ENCODE data around the gene GNAI1. TPM values are rescaled to one million over a fixed set of nuclear protein-coding genes. Genes with fewer than 3 reads are reported as not detected.

GNAI1 gene
- total RNA-seq, 1 donor from 2014 or later, result 6.0 TPM

GRCh38 chr7:80135309-80136104, 876 bp downstream of the GNAI1 start:
- no peaks in the 10 kb centered on the region for H3K9me3 Mint-ChIP-seq
- H3K4me3 Mint-ChIP-seq, result peak overlapping the region; percentile 85
- no peak for DNase-seq (ENCODE audit: low spot score)
- peak overlapping the region; percentile 53 for H3K27ac Mint-ChIP-seq
- peaks cover 56% of the 10 kb centered on the region for H3K27me3 Mint-ChIP-seq (ENCODE audit: insufficient read depth)
- H3K4me1 Mint-ChIP-seq (ENCODE audit: low read depth), result peaks cover 30% of the 10 kb centered on the region
- H3K36me3 Mint-ChIP-seq (ENCODE audit: low read depth), result peaks cover 3% of the 10 kb centered on the region
- intact Hi-C loops (cut with micrococcal nuclease), result loop anchor here (1.0 to 5.0 kb wide), 7 partner anchors 16 to 257 kb away; no protein-coding TSS in a partner anchor

DNA sequence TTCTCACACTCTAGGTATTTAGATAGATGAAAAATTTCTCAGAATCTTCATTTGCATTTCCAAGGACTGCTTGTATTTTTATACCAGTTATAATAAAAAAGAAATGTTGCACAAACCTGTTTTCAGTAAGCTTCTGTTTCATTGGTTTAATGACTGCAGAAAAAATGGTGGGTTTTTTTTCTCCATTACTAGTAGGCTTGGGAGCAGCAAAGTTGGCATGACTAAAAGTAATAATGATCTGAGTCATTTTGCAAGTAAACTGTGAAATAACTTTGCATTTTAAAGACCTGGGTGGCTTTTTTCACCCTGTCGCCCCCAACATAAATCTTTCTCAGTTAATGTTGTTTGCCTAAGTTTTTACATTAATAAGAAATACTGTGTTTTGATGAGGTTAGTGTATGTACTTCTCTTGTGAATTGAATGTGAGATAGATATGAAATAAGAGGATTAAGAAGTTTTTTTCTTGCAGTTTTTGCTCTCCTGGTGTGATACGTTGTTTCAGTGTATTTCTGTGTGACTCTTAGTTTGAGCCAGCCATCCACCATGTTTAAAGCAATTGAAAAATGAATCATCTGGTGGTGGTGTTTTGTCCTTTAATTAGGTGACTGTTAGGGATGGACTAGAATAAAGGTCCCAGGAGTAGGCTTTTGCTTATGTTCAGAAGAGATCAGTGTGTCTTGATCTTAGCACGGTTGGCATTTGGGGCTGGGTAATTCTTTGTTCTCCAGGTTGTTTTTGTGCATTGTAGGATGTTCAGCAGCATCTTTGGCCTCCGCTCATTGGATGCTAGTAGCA, 1.8 kb downstream of the GNAI1 start:
- no peak for DNase-seq (ENCODE audit: low spot score)
- Mint-ChIP-seq H3K27me3 (ENCODE audit: insufficient read depth) (peaks cover 53% of the 10 kb centered on the region), H3K4me3 (peak overlapping the region; percentile 85), H3K36me3 (ENCODE audit: low read depth) (peaks cover 3% of the 10 kb centered on the region), H3K9me3 (no peaks in the 10 kb centered on the region), H3K4me1 (ENCODE audit: low read depth) (peaks cover 30% of the 10 kb centered on the region), H3K27ac (peak overlapping the region; percentile 24)
- intact Hi-C loops (cut with micrococcal nuclease), result loop anchor here (1.0 to 5.0 kb wide), 7 partner anchors 15 to 256 kb away; no protein-coding TSS in a partner anchor

DNA sequence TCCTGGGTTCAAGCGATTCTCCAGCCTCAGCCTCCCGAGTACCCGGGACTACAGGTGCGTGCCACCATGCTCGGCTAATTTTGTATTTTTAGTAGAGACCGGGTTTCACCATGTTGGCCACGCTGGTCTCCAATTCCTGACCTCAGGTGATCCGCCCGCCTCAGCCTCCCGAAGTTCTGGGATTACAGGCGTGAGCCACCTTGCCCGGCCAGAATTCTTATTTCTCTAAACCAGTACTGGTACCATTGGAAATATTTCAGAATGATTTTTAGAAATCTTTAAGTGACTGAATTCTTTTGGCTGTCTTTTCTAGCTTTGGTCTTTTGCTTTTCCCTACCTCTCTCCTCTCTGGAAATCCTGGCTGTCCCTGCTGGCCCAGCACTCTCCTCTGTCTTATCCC, 2.8 kb downstream of the GNAI1 start:
- H3K27ac Mint-ChIP-seq, result no peak overlapping the region
- H3K4me1 Mint-ChIP-seq (ENCODE audit: low read depth), result peaks cover 30% of the 10 kb centered on the region
- intact Hi-C loops (cut with micrococcal nuclease), result loop anchor here (2.0 to 5.0 kb wide), 4 partner anchors 60 to 255 kb away; no protein-coding TSS in a partner anchor
- no peak overlapping the region for H3K4me3 Mint-ChIP-seq
- DNase-seq (ENCODE audit: low spot score), result no peak
- peaks cover 45% of the 10 kb centered on the region for H3K27me3 Mint-ChIP-seq (ENCODE audit: insufficient read depth)
- H3K36me3 Mint-ChIP-seq (ENCODE audit: low read depth), result peaks cover 3% of the 10 kb centered on the region
- no peaks in the 10 kb centered on the region for H3K9me3 Mint-ChIP-seq

DNA sequence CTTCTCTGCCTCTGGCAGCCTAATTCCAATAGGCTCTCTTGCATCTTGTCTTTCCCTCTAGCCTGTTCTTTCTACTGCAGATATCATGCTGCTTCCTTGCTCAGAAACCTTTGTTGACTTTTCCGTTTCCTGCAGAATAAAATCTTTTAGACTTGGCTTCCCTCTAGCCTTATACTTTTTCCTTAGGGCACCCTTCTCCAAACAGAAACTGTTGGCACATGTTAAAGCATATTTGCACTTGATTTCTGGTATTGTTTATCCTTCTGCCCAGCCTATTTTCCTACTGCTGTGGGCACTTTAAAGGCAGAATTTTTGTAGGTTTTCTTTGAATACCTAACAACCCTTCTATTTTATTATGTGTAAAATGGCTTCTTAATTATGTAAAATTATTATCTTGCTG, 4.6 kb downstream of the GNAI1 start:
- no peak for DNase-seq (ENCODE audit: low spot score)
- Mint-ChIP-seq H3K36me3 (ENCODE audit: low read depth) (peaks cover 3% of the 10 kb centered on the region), H3K9me3 (no peaks in the 10 kb centered on the region), H3K27ac (no peak overlapping the region), H3K27me3 (ENCODE audit: insufficient read depth) (peaks cover 34% of the 10 kb centered on the region), H3K4me3 (no peak overlapping the region), H3K4me1 (ENCODE audit: low read depth) (peaks cover 24% of the 10 kb centered on the region)
- intact Hi-C loops (cut with micrococcal nuclease), result loop anchor here (5.0 kb wide), 3 partner anchors 62 to 253 kb away; no protein-coding TSS in a partner anchor

DNA sequence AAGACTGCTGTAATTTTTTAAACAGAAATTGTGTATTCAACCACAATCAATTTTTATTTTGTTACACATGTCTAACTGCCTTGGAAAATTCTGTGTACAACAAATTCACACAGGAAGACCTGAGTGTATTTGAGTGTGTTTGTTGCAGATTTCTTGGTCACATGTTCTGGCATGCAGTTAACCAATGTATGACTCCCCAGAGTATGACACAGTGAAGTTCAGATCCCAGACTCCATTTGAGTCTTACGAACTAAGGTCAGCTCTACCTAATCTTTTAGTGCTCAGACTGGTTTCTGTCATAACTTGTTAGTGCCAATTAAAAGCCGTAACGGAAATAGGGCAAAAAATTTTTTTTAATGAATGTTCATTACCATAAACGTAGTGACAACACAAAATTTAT, 5.8 kb downstream of the GNAI1 start:
- intact Hi-C loops (cut with micrococcal nuclease), result no loop called here
- Mint-ChIP-seq H3K36me3 (ENCODE audit: low read depth) (peaks cover 3% of the 10 kb centered on the region), H3K27ac (no peak overlapping the region), H3K4me3 (no peak overlapping the region), H3K4me1 (ENCODE audit: low read depth) (peaks cover 22% of the 10 kb centered on the region), H3K9me3 (no peaks in the 10 kb centered on the region), H3K27me3 (ENCODE audit: insufficient read depth) (peaks cover 37% of the 10 kb centered on the region)
- DNase-seq (ENCODE audit: low spot score), result no peak

- no peaks in the 10 kb centered on the region for H3K9me3 Mint-ChIP-seq
- H3K36me3 Mint-ChIP-seq (ENCODE audit: low read depth), result peaks cover 3% of the 10 kb centered on the region
- H3K4me1 Mint-ChIP-seq (ENCODE audit: low read depth), result peaks cover 15% of the 10 kb centered on the region
- no peak overlapping the region for H3K27ac Mint-ChIP-seq
- H3K4me3 Mint-ChIP-seq, result no peak overlapping the region
- intact Hi-C loops (cut with micrococcal nuclease), result no loop called here
- peaks cover 35% of the 10 kb centered on the region for H3K27me3 Mint-ChIP-seq (ENCODE audit: insufficient read depth)
- DNase-seq (ENCODE audit: low spot score), result no peak
Observed at GRCh38 chr7:80141376-80141775, 6.7 kb downstream of the GNAI1 start.

DNA sequence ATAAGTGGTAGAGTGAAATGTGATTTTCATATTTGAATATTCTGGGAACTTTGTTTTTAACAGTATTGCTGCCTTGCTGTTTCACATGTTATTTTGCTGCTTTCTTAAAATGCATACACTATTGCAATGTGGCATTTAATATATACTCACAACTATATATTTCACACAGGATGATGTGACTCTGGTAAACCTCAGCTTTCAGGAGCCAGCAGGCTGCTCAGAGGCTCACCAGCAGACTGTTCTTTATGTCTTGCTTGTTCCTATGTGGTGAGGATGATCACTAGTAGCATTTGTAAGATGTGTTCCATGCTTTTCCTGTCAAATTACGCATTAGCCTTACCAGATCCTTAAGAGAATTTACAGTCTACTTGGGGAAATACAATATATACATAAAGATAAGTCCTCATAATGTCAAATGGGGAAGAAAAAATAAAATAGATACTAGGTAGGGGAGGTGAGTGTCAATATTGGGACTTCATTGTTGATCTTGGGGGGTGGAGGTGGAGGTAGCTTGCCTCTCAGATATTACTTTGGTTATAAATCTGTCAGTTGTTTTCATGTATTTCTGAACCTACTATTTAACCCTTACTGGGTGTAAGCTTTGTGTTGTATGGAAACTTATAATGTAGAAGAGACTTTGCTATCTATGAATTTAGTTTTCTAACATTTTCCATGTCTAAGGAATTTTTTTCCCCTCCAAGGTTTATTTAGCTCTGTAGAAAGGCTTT, 8.4 kb downstream of the GNAI1 start:
- peaks cover 33% of the 10 kb centered on the region for H3K27me3 Mint-ChIP-seq (ENCODE audit: insufficient read depth)

DNA sequence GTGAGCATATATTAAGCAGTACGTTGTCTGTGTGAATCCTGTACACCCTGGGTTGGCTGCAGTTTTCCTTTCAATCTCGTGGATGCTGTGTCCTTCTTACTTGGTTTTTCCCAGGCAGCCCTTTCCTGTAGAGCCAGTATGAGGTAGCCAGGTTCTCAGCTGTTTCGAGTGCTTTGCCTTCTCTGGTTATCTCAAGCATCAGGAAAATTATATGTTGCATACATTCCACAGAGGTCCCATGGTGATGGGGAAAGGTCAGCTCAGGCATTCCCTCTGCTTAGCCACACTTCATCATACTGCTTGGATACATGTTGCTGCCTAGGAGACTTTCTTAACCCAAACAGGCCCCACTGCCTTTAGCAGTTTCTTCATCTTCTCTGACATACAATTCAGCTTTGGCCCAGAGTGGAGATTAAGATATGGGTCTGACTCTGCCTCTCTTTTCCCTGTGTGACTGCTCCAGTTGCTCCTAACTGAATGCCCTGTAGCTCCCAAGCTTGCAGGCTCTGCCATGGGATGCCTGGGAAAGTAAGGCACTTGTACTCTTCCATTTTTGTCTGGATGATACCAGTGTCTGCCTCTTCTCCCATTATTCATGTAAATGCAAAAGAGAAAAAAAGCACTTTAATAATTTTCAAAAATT, 11.3 kb downstream of the GNAI1 start:
- no peaks in the 10 kb centered on the region for H3K9me3 Mint-ChIP-seq
- H3K4me3 Mint-ChIP-seq, result no peak overlapping the region
- H3K27ac Mint-ChIP-seq, result no peak overlapping the region
- no peaks in the 10 kb centered on the region for H3K36me3 Mint-ChIP-seq (ENCODE audit: low read depth)
- intact Hi-C loops (cut with micrococcal nuclease), result no loop called here
- peaks cover 4% of the 10 kb centered on the region for H3K4me1 Mint-ChIP-seq (ENCODE audit: low read depth)
- peaks cover 24% of the 10 kb centered on the region for H3K27me3 Mint-ChIP-seq (ENCODE audit: insufficient read depth)
- no peak for DNase-seq (ENCODE audit: low spot score)

More for the DNA sequence above, 8.4 kb downstream of the GNAI1 start:
- H3K9me3 Mint-ChIP-seq, result no peaks in the 10 kb centered on the region
- no peak for DNase-seq (ENCODE audit: low spot score)
- intact Hi-C loops (cut with micrococcal nuclease), result loop anchor here (1.0 kb wide), 1 partner anchor 8 kb away; no protein-coding TSS in a partner anchor
- peaks cover 9% of the 10 kb centered on the region for H3K4me1 Mint-ChIP-seq (ENCODE audit: low read depth)
- no peak overlapping the region for H3K4me3 Mint-ChIP-seq
- H3K27ac Mint-ChIP-seq, result no peak overlapping the region
- H3K36me3 Mint-ChIP-seq (ENCODE audit: low read depth), result no peaks in the 10 kb centered on the region

- intact Hi-C loops (cut with micrococcal nuclease), result no loop called here
- Mint-ChIP-seq H3K27ac (no peak overlapping the region), H3K4me1 (ENCODE audit: low read depth) (peaks cover 12% of the 10 kb centered on the region), H3K36me3 (ENCODE audit: low read depth) (no peaks in the 10 kb centered on the region), H3K27me3 (ENCODE audit: insufficient read depth) (peaks cover 24% of the 10 kb centered on the region), H3K4me3 (no peak overlapping the region), H3K9me3 (no peaks in the 10 kb centered on the region)
- no peak for DNase-seq (ENCODE audit: low spot score)
Observed at GRCh38 chr7:80146545-80147182, 12.0 kb downstream of the GNAI1 start.

- intact Hi-C loops (cut with micrococcal nuclease), result no loop called here
- Mint-ChIP-seq H3K27me3 (ENCODE audit: insufficient read depth) (peaks cover 24% of the 10 kb centered on the region), H3K4me3 (no peak overlapping the region), H3K36me3 (ENCODE audit: low read depth) (no peaks in the 10 kb centered on the region), H3K4me1 (ENCODE audit: low read depth) (peaks cover 17% of the 10 kb centered on the region), H3K27ac (no peak overlapping the region), H3K9me3 (no peaks in the 10 kb centered on the region)
- DNase-seq (ENCODE audit: low spot score), result no peak
Observed at GRCh38 chr7:80147543-80148391, 13.1 kb downstream of the GNAI1 start.

GRCh38 chr7:80150611-80151273, 16.1 kb downstream of the GNAI1 start:
- peaks cover 10% of the 10 kb centered on the region for H3K27me3 Mint-ChIP-seq (ENCODE audit: insufficient read depth)
- peak overlapping the region; percentile 47 for H3K27ac Mint-ChIP-seq
- intact Hi-C loops (cut with micrococcal nuclease), result loop anchor here (1.0 to 5.0 kb wide), 6 partner anchors 7 to 72 kb away; no protein-coding TSS in a partner anchor
- H3K9me3 Mint-ChIP-seq, result no peaks in the 10 kb centered on the region
- no peak for DNase-seq (ENCODE audit: low spot score)
- peaks cover 17% of the 10 kb centered on the region for H3K4me1 Mint-ChIP-seq (ENCODE audit: low read depth)
- H3K36me3 Mint-ChIP-seq (ENCODE audit: low read depth), result no peaks in the 10 kb centered on the region
- H3K4me3 Mint-ChIP-seq, result peak overlapping the region; percentile 38

Data from activated T-helper 1 cell treated with anti-CD3 and anti-CD28 coated beads, Interleukin-12 subunit alpha, Interleukin-12 subunit beta, Interleukin-2, Interleukin-4 antibody, amounts not matched to agents 30 ng/mL and 10 ng/mL and 1 ng/mL, durations not matched to agents 14 hours and 24 hours and 36 hours (primary cell).